ENCODE results near the gene ZNF532.

Gene ZNF532

GRCh38 chr18:58952858-58953257, 88.2 kb downstream of the ZNF532 start:
- DNase-seq, result no peak

GRCh38 chr18:58953627-58954026, 89.0 kb downstream of the ZNF532 start:
- DNase-seq, result no peak

- no peak for DNase-seq
These were observed 90.3 kb downstream of the ZNF532 start for GRCh38 chr18:58955001-58955400.

GRCh38 chr18:58955738-58956137, 91.1 kb downstream of the ZNF532 start:
- no peak for DNase-seq

GRCh38 chr18:58958628-58959027, 94.0 kb downstream of the ZNF532 start:
- no peak for DNase-seq

- DNase-seq, result no peak
These were observed 95.8 kb downstream of the ZNF532 start for GRCh38 chr18:58960508-58960907.

GRCh38 chr18:58960946-58961722, 96.5 kb downstream of the ZNF532 start:
- no peak for DNase-seq

- DNase-seq, result no peak
These were observed 97.7 kb downstream of the ZNF532 start for GRCh38 chr18:58962336-58962735.

- no peak for DNase-seq
These were observed 100.8 kb downstream of the ZNF532 start for GRCh38 chr18:58965291-58966004.

GRCh38 chr18:58966005-58966677, 101.5 kb downstream of the ZNF532 start:
- no peak for DNase-seq

GRCh38 chr18:58966704-58967103, 102.0 kb downstream of the ZNF532 start:
- no peak for DNase-seq

- DNase-seq, result no peak
These were observed 103.1 kb downstream of the ZNF532 start for GRCh38 chr18:58967751-58968254.

- DNase-seq, result no peak
These were observed 106.5 kb downstream of the ZNF532 start for GRCh38 chr18:58970943-58971790.

GRCh38 chr18:58975296-58975695, 110.6 kb downstream of the ZNF532 start:
- no peak for DNase-seq

- DNase-seq, result no peak
These were observed 111.1 kb downstream of the ZNF532 start for GRCh38 chr18:58975781-58976180.

- no peak for DNase-seq
These were observed 112.5 kb downstream of the ZNF532 start for GRCh38 chr18:58977223-58977622.

- DNase-seq, result no peak
These were observed 113.1 kb downstream of the ZNF532 start for GRCh38 chr18:58977801-58978200.

GRCh38 chr18:58978916-58979315, 114.2 kb downstream of the ZNF532 start:
- DNase-seq, result no peak

GRCh38 chr18:58979615-58980014, 114.9 kb downstream of the ZNF532 start:
- DNase-seq, result no peak

- DNase-seq, result no peak
These were observed 116.3 kb downstream of the ZNF532 start for GRCh38 chr18:58980991-58981390.

GRCh38 chr18:58983260-58984155, 118.8 kb downstream of the ZNF532 start:
- DNase-seq, result no peak

GRCh38 chr18:58988600-58988999, 123.9 kb downstream of the ZNF532 start:
- DNase-seq, result no peak

Data from NCI-H526 treated with DMSO at 0.1 percent for 48 hours (cell line).